T47D (cell line): ENCODE results near the gene TMBIM6.
"Not testable (repeated sequence)": the region's sequence is repeated elsewhere in the genome, so short reads cannot be mapped to it uniquely, and the experiment has no call there.

Experiments
- DNase-seq, 2 experiments: peaks; one replicate each; pipeline versions ENCODE4 v3.0.0 to v3.0.0-alpha.2; 2011 to 2012; ENCODE audit warnings: low read depth in 1 of 2, low spot score in 1 of 2
- JUND ChIP-seq: IDR thresholded peaks from 2 replicates; pipeline ENCODE4 v1.6.1; 2012; ENCODE audit warnings: low read depth
- in situ Hi-C: cut with HindIII; loops from 2 replicates; pipeline ENCODE4 v1.10.0; 2016; ENCODE audit warnings: low sequenced_read_pairs, low pct_unique_long_range_greater_than_20kb

TMBIM6 gene

DNA sequence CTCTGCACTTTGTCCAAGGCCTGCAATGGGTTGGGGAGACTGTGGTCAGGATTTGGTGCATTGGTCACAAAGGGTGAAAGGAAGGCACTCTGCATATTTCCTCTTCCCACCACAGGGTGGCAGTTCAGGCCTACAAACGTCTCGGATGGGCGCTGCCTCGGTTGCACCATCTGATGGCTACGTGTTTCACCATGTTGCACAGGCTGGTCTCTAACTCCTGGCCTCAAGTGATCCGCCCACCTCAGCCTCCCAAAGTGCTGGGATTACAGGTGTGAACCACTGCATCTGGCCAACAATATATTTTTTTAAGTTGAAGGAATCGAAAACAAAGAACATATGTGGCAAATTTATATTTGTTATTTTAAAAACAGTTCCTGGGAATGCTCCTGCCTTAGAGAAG lies 35.1 kb downstream of the TMBIM6 start:
- in situ Hi-C loops: no loop called here
- peak; percentile 74 to 88 for DNase-seq
- TF ChIP-seq JUND: no peak

DNA sequence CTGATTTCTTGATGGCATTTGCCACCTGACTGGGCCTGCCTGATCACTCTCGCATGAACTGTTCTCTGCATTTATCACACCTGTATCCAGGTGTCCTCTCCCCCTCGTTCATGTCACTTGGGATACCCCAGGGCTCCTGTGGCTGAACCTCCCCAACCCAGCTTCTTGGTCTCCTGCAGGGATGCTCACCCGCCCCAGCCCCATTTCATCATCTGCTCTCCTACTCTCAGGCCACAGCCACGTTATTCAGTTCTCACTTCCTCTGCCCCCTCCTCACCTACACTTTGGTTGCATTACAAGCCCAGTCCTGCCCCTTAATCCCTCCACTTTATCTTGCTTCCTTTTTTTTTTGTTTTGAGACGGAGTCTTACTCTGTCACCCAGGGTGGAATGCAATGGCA lies 35.5 kb downstream of the TMBIM6 start:
- DNase-seq: no peak
- in situ Hi-C loops: no loop called here
- no peak for TF ChIP-seq JUND

DNA sequence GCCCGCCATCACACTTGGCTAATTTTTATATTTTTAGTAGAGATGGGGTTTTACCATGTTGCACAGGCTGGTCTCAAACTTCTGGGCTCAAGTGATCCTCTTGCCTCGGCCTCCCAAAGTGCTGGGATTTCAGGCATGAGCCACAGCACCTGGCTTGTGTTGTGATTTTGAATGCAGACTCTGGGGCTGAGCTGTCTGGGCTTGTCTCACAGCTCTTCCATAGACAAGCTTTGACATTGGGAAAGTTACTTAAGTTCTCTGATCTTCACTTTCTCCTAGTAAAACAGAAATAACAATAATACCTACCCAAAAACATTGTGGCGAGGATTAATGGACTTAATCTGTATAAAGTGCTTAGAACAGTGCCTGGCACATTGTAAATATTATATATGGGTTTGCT lies 36.0 kb downstream of the TMBIM6 start:
- in situ Hi-C loops: no loop called here
- no peak for TF ChIP-seq JUND
- DNase-seq: no peak

DNA sequence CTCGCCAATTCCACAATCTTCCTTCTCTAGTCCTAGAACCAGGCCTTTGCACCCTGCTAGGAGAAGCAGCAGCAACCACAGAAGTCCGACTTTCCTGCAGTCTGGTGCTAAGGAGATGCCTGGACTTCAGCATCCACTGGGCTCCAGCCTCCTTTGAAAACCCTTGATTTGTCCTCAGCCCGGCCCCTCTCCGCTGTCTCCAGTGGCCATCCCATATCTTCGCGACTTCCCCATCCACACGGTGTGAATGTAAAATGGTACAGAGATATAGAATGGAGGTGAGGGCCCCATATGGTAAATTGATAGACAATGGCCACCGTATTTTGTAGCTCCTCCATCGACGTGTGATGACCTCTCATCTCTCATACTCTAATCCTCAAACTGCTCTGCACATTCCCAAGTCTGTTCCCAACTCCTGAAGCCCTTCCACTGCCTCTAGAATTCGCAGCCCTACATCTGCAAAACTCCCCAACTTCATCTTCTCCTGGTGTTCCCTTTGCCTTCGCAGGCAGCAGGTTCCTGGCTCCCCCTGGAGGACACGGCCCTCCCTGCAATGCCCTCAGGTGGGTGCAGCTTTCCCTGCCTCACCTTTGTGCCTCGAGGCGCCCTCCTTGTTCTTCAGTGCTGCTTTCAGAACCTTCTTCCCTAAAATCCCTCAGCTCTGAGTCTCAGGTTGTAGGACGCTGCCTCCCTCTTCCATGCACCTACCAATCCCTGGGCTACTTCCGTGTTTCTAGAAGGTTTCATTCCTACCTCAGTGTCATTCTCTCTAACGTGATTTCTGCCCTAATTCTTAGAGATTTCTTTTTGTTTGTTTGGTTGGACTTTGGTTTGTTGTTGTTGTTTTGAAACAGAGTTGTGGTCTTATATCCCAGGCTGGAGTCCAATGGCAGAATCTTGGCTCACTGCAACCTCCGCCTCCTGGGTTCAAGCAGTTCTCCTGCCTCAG lies 36.7 kb downstream of the TMBIM6 start:
- no peak for TF ChIP-seq JUND

DNA sequence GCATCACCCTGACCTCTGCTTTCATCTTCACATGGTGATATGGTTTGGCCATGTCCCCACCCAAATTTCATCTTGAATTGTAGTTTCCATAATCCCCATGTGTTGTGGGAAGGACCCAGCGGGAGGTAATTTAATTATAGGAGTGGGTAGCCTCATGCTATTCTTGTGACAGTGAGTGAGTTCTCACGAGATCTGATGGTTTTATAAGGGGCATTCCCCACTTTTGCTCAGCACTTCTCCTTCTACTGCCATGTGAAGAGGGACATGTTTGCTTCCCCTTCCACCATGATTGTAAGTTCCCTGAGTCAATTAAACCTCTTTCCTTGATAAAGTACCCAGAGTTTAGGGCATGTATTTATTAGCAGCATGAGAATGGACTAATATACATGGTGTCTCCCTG lies 38.2 kb downstream of the TMBIM6 start:
- in situ Hi-C loops: no loop called here

More for the DNA sequence above, 36.7 kb downstream of the TMBIM6 start:
- DNase-seq: peak; percentile 71 to 73
- in situ Hi-C loops: no loop called here

DNA sequence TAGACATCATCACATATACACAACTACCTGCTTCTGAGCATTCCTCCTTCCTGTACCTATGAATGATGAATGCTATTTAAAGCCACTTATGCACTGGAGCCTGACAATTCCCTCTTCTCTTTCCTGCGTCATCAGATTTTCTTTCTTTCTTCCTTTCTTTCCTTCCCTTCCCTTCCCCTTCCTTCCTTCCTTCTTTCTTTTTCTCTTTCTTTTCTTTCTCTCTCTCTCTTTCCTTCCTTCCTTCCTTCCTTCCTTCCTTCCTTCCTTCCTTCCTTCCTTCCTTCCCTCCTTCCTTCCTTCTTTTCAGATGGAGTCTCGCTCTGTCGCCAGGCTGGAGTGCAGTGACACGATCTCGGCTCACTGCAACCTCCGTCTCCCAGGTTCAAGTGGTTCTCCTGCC lies 39.6 kb downstream of the TMBIM6 start:
- in situ Hi-C loops, DNase-seq: not testable (repeated sequence)

More for the DNA sequence above, 38.2 kb downstream of the TMBIM6 start:
- no peak for TF ChIP-seq JUND
- no peak for DNase-seq

DNA sequence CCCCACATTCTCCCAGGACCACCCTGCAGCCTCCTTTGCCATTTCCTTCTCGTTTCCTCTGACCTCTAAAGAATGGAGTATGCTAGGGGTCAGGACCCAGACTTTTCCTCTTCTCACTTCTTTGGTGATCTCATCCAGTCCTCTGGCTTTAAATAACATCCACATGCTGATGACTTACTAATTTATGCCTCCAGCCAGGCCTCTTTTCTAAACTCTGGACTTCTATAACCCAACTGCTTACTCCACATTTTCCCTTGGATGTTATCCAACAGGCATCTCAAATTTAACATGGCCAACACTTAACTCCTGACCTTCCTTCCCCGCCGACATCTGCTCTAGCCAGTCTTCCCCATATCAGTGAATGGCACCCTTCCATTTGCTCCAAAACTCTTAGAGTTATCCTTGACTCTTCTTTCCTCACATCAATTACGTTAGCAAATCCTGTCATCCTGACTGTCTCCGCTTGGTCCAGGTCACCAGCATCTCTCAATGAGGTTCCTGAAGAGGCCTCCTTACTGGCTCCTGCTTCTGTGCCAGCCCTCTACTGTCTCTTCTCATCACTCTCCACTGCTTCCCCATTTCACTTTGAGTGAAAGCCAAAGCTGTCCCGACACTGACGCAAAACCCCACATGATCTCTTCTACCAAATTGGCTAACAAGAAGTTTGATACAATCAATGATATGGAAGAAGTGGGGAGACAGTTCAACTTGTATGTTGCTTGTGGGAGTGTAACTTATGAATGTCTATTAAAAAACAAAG lies 42.7 kb downstream of the TMBIM6 start:
- TF ChIP-seq JUND: no peak
- no peak for DNase-seq
- in situ Hi-C loops: no loop called here

DNA sequence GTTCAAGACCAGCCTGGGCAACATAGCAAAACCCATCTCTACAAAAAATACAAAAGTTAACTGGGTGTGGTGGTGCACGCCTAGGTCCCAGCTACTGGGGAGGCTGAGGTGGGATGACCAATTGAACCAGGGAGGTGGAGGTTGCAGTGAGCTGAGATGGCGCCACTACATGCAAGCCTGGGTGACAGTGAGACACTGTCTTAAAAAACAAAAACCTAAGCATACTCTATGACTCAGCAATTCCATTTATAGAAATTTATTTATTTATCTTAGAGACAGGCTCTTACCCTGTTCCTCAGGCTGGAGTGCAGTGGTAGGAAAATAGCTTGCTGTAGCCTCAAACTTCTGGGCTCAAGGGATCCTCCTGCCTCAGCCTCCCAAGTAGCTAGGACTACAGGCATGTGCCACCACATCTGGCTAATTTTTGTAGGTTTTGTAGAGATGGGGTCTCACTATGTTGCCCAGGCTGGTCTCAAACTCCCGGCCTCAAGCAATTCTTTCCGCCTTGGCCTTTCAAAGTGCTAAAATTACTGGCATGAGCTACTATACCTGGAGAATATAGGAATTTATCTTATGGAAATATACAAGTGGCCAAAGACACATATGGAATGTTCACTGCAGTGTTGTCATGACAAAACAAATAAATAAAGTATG lies 43.5 kb downstream of the TMBIM6 start:
- in situ Hi-C loops: no loop called here
- no peak for TF ChIP-seq JUND
- DNase-seq: no peak

DNA sequence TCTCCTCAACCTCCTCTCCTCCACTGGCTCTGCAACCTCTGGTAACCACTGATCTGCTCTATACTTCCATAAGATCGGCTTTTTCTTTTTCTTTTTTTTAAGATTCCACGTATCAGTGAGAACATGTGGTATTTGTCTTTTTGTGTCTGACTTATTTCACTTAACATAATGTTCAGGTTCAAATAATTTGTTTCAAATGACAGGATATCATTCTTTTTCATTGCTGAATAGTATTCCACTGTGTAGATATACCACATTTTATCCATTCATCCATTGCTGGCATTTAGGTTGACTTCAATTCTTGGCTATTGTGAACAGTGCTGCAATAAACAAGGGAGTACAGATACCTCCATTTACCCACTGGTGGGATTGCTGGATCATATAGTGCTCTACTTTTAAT lies 46.3 kb downstream of the TMBIM6 start:
- in situ Hi-C loops: no loop called here
- no peak for DNase-seq
- no peak for TF ChIP-seq JUND

DNA sequence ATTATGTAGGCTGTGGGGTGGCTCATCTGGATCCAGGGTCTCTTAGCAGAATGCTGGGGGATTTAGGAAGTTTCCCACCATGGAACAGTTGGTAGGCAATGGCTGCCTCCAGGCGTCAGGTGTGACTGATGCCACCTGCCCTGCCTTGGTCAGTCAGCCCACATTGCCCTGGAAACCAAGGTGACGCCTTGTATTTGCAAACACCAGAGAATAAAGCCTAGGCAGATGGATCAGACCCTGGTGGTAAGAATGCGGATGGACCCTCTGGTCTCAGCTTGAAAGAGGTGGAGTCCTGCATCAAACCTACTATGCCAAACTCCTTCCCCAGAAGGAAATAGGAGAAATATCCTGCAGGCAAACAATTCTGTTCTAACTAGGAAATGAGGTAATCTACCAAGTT lies 48.6 kb downstream of the TMBIM6 start:
- DNase-seq: peak in 1 of 2 experiments; percentile 29

DNA sequence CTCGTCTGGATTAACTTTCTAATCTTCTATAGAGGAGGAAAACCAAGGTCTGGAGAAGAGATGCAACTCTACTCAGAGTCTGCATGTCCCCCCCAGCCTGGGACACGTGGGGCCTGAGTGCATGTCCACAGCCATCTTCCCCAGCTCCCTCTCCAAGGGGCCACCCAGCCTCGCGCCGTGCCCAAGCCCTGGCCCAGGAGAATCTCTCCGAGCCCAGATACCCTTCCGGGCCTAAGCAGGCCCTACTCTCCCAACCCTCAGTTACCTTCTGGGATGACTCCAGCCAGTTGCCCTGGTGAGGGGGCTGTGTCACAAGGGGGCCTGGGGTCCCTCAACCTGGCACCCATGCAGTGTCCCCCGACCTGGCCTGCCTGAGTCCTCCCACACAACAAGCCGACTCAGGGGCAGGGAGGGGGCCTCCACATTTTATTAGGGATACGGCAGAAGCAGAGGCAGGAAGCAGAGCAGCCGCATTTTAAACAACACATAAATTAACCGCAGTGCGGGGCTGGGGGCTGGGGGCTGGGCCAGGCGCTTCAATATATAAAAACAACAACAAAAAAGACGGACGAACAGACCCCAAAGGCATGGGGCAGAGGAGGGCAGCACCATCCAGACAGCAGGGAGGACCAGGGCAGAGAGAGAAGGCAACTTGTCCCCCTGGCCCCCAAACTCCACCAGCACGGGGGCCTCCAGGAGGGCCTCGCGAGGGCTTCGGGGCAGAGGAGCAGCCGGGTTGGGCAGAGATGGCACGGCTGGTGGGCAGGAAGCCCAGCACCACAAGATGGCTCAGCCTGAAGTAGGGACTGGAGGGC lies 49.6 kb downstream of the TMBIM6 start:
- TF ChIP-seq JUND: no peak
- in situ Hi-C loops: no loop called here
- no peak for DNase-seq

More for the DNA sequence above, 48.6 kb downstream of the TMBIM6 start:
- in situ Hi-C loops: no loop called here
- no peak for TF ChIP-seq JUND

DNA sequence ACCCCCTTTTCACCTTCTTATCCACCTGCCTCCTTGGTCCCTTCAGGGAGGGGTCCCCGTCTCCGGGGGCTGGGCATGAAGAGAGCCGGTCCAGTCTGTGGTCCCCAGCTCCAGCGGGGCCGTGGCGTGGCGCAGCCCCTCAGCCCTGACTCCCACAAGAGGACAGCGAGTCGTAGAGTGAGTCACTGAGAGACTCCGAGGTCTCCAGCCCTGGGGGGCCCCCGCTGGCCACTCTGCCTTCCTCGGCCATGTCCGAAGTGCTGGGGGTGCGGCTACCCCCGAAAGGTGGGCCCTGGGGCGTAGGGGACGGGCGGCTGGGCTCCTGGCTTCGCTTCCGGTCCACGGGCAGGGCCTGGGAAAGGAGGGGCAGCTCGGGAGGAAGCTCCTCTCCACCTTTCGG lies 50.3 kb downstream of the TMBIM6 start:
- TF ChIP-seq JUND: no peak
- DNase-seq: no peak
- in situ Hi-C loops: no loop called here
